Measurements from ENCODE around the gene SMC3.
"Not testable (repeated sequence)": the region's sequence is repeated elsewhere in the genome, so short reads cannot be mapped to it uniquely, and the experiment has no call there.

Gene SMC3

DNA sequence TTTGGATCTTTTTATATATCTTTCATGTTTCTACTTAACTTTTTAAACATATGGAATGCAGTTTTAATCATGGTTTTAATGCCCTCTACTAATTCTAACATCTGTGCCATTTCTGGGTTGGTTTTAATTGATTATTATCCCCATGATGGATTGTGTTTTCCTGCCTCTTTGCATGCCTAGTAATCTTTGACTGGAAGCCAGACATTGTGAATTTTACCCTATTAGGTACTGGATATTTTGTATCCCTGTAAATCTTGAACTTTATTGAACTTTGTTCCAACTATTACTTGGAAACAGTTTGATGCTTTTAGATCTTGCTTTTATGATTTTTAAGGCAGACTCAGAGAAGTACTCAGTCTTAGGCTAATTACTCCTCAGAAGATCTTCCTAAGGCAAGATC, 60.7 kb downstream of the SMC3 start:
- DNase-seq, result no peak

DNA sequence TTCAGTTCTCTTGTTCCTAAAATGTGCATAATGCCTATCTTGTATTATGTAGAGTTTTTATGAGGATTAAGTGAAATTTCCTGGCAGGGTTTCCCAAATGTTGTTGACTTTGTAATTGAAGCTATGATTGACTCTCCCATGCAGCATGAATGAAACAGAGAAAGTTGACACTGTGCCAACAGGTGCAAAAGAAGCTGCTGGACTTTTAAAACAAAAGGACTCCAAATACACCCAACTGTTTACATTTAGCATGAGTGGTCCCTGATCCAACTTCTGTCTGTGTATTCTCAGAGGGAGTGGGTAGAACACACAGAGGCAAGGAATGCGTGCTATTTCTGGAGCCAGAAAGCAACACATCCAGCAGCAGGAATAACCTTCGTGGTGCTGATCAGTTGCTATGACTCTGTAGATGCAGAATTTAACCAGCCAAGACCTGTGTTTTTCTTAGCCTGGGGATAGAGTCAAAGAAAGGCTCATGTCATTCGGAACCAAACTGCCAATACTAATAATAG, 62.2 kb downstream of the SMC3 start:
- DNase-seq, result no peak

DNA sequence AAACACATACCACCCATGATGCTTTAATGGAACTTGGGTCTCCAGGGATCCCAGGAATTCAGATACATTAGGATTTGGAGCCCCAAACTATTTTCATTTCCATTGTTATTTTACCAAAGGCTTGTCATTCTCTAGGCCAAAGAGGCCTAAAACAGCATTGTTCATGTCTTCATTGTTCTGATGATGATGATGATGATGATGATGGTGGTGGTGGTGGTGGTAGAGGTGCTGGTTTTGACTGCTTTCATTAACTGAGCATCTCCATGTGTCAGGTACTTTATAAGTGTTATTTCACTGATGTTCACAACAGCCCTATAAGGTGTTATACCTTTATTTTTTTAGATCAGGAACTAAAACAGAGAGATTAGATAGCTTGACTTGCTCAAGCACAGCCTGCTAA, 64.4 kb downstream of the SMC3 start:
- DNase-seq, result no peak

DNA sequence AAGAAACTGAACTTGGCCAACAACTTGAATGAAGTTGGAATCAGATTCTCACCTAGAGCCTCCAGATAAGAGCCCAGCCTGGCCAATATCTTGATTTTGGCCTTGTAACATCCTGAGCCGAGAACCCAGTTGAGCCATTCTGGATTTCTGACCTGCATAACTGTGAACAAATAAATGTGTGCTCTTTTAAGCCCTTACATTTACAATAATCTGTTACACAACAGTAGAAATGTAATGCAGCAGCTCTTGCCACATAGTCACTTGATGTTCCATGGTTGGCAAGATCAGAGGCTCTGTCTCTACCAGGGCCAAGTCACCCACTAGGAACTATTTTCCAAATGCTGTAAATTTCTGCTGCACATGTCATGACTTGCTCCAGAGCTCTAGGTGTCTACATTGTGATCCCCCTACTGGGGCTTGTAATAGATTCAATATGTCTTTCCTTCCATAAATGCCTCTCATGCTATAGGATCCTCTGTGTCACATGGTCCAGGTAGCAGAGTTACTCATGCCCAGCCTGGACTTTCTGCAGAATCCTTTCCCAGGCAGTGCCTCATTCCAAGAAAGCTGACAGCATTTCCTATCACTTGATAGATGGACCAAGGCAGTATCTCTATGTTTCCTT, 65.2 kb downstream of the SMC3 start:
- no peak for DNase-seq

DNA sequence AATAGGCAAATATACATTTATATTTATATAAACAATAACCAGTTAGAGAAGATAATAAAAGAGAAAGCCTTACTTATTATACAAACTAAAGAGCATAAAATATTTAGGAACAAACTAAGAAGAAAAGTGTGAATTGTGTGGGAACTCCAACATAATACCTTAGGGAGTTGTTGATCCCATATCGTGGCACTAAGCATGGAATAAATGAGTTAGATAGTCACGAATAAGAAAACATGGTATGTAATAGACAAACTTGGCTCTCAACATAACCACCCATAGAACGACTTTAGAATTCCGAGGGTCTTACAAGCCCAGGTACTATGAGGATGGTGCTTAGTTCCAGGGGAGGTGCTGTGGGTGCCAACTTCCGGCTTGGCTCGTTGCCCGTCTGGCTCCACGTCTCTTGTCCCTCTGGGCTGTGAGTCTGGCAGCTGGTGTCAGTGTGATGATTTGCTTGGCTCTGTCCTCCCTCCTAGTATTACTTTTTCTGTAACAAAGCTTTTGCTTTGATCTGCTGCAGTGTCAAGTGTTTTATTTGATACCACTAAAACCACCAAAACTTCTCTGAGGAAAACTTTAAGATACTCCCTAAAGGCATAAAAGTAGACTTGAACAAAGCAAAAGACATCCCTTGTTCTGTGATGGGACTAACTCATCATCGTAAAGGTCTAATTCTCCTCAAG, 67.2 kb downstream of the SMC3 start:
- DNase-seq, result no peak

DNA sequence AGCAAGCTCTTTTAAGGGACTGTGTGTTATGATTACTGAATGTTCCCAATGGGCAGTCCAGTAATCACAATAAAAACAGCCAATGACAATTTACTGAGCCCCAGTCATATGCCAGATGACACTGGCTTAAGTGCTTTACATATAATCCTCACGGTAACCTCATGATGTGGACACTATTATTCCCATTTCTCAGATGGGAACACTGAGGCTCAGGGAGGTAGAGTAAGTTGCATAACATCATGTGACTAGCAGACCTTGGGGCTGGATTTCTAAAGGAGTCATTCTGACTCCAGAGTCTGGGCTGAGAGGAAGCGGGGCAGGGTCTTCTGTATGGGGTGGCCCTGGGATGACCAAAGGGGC, 69.1 kb downstream of the SMC3 start:
- no peak for DNase-seq

DNA sequence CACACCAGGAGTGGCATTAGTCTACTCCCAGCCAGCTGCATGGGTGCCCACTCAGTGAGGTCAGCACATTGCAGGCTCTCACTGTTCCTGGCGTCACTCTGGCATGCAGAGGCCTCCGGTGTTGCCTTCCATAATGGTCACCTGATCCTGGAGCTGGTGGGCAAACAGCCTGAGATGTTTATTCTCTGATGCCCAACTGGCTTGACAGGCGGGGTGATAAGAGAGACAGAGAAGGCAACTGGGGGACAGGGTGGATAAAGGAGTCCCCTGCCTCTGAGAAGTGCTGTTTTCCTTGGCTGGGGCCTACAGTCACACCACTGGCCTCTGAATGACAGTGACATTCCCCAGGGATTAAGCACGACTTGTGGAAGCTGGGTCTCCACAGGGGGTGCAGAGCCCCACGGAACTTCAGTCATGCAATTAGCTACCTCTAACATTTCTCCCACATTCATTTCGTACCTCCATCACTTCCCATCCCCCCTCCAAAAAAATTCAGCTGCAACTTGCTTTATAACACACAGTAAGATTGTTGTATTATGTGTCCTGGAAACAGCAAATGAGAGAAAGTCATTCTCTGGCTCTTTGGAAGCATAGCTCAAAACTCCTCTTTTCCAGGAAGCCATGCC, 69.5 kb downstream of the SMC3 start:
- no peak for DNase-seq

DNA sequence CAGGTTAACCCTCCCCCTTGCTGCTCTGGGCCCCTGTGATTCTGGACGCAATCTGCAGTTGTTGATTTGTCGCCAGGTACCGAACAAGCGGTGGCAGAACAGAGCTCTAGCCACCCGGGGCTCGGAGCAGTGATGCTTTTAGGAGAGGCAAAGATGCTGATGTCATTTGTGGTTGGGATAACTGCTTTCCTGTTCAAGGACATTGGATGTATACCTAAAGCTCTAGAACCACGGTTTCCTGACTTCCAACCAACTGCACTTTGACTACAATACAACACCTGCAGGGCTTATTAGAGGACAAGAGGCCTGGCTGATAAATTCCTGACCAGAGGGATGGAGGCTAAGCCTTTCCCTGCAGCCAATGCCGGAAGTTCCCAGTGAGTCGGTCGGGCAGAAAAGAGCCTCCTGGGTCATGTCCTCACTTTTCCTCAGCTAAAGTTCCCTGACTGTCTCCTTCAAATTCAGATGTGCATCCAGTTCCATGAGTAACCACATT, 70.1 kb downstream of the SMC3 start:
- no peak for DNase-seq

DNA sequence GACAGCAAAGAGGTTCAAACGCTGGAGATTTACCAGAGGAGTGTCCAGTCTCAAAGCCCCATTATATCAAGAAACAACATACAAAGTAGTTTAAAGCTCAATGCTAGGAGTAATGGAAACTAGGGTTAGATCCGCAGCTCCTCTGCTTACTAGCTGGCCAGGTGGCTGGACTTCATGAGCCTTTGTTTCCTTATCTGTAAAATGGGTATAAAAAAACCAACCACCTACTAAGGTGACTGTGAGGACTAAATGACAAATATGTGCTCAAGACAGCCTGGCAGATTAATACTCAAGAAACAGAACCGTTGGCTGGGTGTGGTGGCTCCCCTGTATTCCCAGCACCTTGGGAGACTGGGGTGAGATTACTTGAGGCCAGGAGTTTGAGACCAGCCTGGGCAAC, 70.8 kb downstream of the SMC3 start:
- DNase-seq, result no peak

DNA sequence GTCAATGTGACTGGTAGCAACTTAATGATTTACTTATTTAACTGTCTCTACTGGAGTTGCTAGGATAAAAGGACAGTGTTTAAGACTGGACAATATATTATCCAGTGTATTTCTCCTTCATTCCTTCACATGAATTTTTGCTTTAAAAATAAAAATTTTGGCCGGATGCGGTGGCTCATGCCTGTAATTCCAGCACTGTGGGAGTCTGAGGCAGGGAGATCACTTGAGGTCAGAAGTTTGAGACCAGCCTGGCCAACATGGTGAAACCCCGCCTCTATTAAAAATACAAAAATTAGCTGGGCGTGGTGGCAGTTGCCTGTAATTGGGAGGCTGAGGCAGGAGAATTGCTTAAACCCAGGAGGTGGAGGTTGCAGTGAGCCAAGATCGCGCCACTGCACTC, 71.6 kb downstream of the SMC3 start:
- DNase-seq, result not testable (repeated sequence)

DNA sequence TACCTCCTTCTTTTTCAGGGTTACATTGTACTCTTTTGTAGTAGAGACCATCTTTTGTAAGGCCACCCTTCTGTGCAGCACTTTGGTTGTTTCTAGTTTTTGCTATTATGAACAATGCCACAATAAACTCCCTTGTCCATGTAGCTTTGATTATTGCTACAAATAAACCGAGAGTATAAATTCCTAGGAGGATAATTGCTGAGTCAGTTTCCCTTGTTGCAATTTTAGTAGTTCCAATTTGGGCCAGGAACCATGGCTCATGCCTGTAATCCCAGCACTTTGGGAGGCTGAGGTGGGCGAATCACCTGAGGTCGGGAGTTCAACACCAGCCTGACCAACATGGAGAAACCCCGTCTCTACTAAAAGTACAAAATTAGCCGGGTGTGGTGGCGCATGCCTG, 72.4 kb downstream of the SMC3 start:
- not testable (repeated sequence) for DNase-seq

DNA sequence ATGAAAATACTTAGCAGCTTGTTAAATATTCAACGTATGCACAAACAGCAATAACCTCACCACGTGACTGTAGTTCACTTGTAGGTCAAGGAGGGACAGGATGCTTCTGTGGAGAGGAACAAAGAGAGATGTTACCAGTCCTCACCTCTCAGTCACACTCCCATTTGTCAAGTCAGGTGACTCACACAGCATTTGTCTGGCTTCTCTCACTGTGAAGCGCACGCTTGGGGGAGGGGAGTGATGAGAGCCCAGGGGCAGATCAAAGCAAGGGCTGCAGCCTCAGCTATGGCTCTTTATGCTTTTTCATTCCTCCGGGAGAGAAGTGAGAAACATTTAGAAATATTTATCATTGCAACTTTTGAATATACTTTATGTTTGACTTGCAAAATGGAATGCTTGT, 73.8 kb downstream of the SMC3 start:
- DNase-seq, result peak; percentile 35 to 40

DNA sequence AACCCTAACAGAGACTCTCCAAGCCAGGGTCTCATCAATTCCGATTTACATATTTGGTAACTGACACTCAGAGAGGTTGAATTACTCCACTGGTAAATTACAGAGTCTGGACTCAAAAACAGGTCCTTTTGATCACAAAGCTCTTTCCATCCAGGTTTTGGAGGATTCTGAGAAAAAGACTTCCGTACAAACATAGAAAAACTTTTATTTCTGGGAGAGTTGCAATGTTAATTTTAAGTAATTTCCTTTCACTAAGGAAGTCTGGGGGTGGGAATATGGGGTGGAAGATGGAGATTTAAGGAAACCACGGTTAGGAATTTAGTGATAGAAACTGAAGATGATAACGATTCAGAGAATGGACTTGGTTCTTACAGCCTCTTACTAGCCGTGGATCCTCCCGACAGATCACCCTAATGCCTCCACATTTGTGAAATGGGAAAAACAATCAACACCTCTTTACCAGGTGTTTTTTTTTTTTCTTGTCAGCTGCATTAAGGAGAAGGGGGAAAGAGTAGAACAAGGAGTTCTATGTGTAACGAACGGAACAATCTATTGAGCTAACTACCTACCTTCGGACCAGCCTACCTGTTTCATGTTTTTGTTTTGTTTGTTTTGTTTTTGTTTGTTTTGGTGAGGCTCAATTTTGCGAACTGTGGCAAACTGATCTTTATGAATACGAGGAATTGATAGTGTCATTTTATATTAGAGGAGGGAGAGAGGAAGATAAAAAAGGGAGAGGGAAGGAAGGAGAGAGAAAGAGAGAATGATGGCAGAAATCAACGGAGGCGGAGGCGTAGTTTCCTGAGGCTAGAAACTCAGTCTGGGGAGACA, 74.9 kb downstream of the SMC3 start:
- no peak for DNase-seq

DNA sequence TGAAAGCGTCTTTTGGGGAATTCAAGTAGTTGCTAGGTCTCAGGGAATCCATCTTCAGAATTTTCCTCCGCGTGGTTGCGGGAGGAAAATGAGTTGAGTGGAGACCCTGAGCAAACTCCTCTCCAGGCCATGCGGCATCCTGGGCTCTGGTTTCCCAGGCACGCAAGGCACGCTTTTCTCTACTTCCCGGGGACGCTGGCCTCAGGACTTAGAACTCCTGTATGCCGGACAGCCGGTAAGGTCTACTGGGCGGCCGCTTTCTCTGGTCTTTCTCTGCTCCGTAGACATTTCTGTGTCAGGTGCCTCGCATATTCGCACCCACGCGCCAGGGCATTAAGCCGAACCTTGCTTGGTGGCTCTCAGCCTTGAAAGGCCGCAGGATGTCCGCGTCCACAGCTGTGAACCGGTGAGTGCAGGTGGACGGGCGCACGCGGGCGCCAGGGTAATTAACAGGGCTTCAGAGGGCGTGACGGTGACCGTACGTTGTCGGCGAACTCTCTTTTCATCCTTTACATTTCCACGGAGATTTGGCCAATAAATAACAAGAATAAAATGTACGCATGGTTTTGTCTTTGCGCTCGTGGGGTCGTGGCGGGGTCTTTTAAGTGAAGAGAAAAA, 75.6 kb downstream of the SMC3 start:
- DNase-seq, result no peak

DNA sequence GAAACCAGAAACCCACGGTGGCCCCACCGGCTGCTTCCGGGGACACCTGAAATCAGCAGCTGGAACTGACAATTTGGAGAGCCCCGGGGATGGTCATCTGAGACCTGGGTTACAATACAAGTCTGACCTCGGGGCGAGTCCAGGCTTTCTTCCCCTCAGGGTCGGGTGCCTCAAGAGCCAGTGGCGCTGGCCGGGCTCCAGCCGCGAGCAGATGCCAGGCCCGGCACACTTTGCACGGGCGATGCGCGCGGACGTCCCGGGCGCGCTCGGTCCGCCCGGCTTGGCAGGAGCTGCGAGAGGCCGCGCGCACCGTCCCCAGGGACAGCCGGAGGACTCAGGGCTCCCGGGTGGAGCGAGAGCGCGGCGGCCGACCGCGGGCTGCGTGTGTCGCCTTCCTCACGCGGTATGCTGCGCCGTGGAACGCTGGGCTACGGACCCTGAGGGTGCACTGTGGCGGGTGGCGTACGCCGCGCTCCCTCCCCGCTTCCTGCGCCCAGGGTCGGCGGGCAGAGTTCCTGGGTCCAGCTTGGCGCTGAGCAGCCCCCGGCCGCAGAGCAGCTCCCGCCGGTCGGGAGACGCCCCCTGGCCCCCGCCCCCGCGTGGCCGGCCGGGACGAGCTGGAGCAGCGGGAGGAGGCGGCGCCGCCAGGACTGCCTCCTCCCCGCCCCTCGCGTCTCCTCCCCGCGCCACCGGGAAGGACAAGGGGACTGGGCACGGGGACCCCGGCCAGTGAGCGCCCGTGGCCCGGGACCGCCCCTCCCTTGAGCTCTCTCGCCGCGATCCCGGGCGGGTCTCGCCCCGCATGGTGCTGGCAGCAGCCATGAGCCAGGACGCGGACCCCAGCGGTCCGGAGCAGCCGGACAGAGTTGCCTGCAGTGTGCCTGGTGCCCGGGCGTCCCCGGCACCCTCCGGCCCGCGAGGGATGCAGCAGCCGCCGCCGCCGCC, 76.4 kb downstream of the SMC3 start, which contains the start of gene RBM20:
Gene RBM20 (plus strand): TSS at position 684 of the 945 bp plus-strand sequence. CDS start 119 bp downstream, at position 803.
- DNase-seq, result peak; percentile 10 to 17

DNA sequence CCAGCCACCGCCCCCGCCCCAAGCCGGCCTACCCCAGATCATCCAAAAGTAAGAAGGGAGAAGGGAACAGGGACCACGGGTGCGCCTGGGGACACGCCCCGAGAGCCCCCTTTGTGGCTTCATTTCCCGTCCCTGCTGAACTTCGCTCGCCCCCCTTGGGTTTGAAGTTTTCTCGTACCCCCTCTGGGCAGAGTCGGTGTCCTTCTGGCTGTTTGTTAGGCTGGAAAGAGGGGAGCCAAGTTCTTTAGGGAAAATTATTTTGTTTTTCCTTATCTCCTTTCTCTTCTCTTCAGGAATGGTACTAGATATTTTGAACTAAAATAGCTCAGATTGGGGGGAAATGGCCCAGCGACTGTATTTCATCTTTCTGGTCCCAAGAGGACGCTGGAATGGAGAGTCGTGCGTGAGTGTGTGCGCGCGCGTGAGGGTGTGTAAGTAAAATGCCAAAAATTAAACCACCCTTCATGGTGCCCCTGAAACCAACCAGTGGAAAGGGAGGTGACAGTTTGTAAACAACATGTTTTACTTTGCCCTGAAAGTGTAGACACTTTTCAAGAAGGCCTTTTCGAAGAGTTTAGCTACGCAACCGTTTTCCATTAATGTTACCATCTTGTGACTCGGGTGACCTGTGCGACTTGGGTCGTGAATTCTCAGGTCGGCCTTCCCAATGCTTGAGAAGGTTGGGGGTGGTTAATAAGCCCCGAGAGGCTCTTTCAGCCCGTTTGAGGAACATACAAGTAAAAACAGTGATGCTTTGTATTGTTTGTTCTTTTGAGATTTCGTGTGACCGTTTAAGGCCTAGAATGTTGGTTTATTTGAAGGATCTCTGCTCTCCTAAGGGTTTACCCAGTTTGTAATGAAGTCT, 77.3 kb downstream of the SMC3 start:
- no peak for DNase-seq

DNA sequence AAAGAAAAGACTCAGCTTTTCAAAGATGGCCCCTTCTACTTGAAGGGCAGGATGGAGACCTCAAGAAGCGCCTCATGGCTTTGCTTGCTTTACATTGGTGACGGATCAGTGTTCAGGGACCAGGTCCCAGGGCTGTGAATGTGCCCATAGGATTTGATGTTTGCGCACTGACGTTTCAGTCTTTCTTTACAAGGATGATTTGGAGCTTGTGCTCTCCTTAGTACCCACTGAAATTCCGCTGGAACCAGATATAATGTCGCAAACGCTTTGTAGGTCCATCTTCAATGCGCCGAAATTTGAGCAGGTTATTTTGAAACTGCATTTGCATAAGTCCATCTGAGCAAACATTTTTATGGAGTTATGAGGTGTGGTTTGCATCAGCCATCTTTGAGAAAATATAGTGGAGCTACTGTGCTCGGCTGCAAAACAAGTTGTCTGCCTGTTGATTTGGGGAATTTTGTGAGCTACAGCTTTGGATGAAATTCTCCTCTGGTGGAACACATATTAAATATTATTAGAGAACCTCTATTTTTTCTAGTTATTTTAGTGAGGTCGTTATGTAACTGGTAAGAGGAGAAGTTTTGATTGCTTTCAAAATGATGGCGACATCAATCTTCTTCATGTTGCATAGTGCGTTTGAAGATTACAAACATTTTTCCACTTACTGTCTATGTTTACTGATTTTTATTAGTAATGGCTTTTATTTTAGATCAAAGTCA, 79.1 kb downstream of the SMC3 start:
- DNase-seq, result no peak

DNA sequence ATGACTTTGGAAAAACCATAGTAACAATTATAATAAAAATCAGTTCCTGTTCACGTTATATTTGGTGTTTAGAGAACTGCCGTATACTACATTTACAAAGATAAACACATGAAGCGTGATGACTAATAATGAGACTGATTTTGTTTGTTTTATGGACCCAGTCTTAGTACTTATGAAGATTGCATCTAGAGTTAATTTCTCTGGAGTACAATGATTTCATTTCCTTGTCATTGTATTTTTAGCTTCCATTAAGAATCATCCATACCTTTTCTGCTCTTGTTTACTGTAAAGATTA, 79.6 kb downstream of the SMC3 start:
- DNase-seq, result no peak

DNA sequence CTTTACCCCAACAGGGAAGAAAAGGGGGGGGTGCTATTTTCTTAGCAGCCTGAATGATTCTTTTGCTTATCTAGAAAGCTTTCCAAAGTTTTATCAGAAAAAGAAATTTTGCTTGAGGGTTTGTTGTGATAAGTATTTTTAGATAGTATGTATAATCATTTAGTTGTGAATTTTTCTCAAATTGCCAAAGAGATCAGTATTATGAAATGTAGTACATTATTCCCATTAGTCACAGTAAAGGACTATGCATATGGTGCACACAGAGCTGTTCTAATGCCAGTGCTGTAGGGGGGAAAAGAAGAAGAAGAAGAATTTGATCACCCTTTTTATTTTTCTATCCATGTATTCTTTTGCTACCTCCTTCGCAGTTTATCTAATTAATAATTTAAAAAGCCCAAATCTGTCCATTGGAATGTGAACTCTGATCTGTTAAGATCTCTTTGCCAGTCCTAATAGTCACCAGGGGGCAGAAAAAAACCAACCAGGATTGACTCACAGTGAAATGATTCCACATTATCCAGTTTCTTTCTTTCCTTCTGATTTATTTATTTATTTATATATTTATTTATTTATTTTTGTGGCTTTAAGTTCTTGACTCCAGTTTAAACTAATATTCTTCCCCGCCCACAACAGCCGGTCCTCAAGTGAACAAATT, 81.3 kb downstream of the SMC3 start:
- DNase-seq, result no peak

All from activated CD4-positive, alpha-beta T cell treated with anti-CD3 and anti-CD28 coated beads for 4 hours (primary cell).